Hepatocyte (in vitro differentiated cells): Measurements from ENCODE around the gene ITPRIPL1.

ENCODE experiments used
- CTCF ChIP-seq: fragments of 200-600 bp; sonication (generic); IDR thresholded peaks from 2 replicates; pipeline ENCODE4 v1.5.1; 2016; ENCODE audit warnings: antibody characterized with exemption, mild to moderate bottlenecking; ENCODE audit not compliant: poor library complexity
- EZH2phosphoT487 ChIP-seq: fragments of 200-600 bp; sonication (generic); IDR thresholded peaks from one replicate; pipeline ENCODE4 v1.6.1; 2018; ENCODE audit warnings: antibody characterized with exemption, mild to moderate bottlenecking, low read depth, moderate library complexity; ENCODE audit not compliant: unreplicated experiment, severe bottlenecking

GRCh38 chr2:96296925-96297324, 28.2 kb upstream of the ITPRIPL1 start:
- TF ChIP-seq CTCF (no peak), EZH2phosphoT487 (no peak)
